A549 treated with Mapracorat at 1 μM for 4 hours (cell line): ENCODE results near the gene STX4. TPM values are rescaled to one million over a fixed set of nuclear protein-coding genes. Genes with fewer than 3 reads are reported as not detected.

ENCODE experiments used
- total RNA-seq: library from RNA; stranded (reverse); fragments of 200-300 nt; extraction: Qiagen RNA extraction; gene quantifications from 5 replicates; pipeline ENCODE4 v1.2.3, GENCODE V29; 2022

The STX4 gene
- total RNA-seq = 54.0 to 68.8 TPM (median 66.1 TPM) in 5 replicates

GRCh38 chr16:31032736-31033708 is at the start of gene STX4:
Gene STX4 (plus strand): TSS chr16:31033558. CDS start chr16:31033806, 248 bp downstream.

GRCh38 chr16:30984669-30985400 is 48.5 kb upstream of the STX4 start, which contains the start of gene HSD3B7:
Gene HSD3B7 (plus strand): TSS chr16:30985207. CDS start chr16:30985659, 452 bp downstream.

GRCh38 chr16:31010585-31011325 is 22.6 kb upstream of the STX4 start, which contains the start of gene STX1B:
Gene STX1B (minus strand): TSS chr16:31010638. CDS start chr16:31010396, 242 bp downstream.

GRCh38 chr16:31073970-31074813 is 40.8 kb downstream of the STX4 start, which contains the start of the genes ZNF646 and ZNF668:
Gene ZNF646 (plus strand): TSS chr16:31074422. CDS start chr16:31076325, 1,903 bp downstream.
Gene ZNF668 (minus strand): TSS chr16:31074240. CDS start chr16:31064459, 9,781 bp downstream.

GRCh38 chr16:31088459-31089183 is 55.3 kb downstream of the STX4 start, which contains the start of gene PRSS53:
Gene PRSS53 (minus strand): TSS chr16:31088943. CDS start chr16:31088809, 134 bp downstream.

Other genes starting within 250 kb of the STX4 start
- 15.7 to 18.8 TPM (median 18.0 TPM) in 5 replicates for gene ZNF629, start 246.4 kb upstream of the STX4 start, total RNA-seq
- gene BCL7C, start 139.5 kb upstream of the STX4 start, total RNA-seq = 25.8 to 42.7 TPM (median 40.6 TPM) in 5 replicates
- gene CTF1, start 136.9 kb upstream of the STX4 start, total RNA-seq = 0.11 to 0.39 TPM (median 0.15 TPM) in 5 replicates
- gene FBXL19, start 110.0 kb upstream of the STX4 start, total RNA-seq = 9.8 to 19.2 TPM (median 18.4 TPM) in 5 replicates
- gene ORAI3, start 84.5 kb upstream of the STX4 start, total RNA-seq = 11.3 to 15.8 TPM (median 13.8 TPM) in 5 replicates
- gene SETD1A, start 75.8 kb upstream of the STX4 start, total RNA-seq = 13.2 to 20.3 TPM (median 19.3 TPM) in 5 replicates
- gene HSD3B7, start 48.4 kb upstream of the STX4 start, total RNA-seq = 12.5 to 15.4 TPM (median 14.3 TPM) in 5 replicates
- gene STX1B, start 22.9 kb upstream of the STX4 start, total RNA-seq = 1.4 to 2.2 TPM (median 1.8 TPM) in 5 replicates
- gene ZNF668, start 40.7 kb downstream of the STX4 start, total RNA-seq = 12.0 to 20.9 TPM (median 15.2 TPM) in 5 replicates
- 8.0 to 11.9 TPM (median 10.5 TPM) in 5 replicates for gene ZNF646, start 40.9 kb downstream of the STX4 start, total RNA-seq
- gene PRSS53, start 55.4 kb downstream of the STX4 start, total RNA-seq = 0.97 to 2.7 TPM (median 1.8 TPM) in 5 replicates
- gene VKORC1, start 61.2 kb downstream of the STX4 start, total RNA-seq = 112 to 146 TPM (median 143 TPM) in 5 replicates
- 40.3 to 55.9 TPM (median 50.6 TPM) in 5 replicates for gene BCKDK, start 74.8 kb downstream of the STX4 start, total RNA-seq
- 40.3 to 51.0 TPM (median 45.0 TPM) in 5 replicates for gene KAT8, start 84.1 kb downstream of the STX4 start, total RNA-seq
- 1.1 to 2.2 TPM (median 1.5 TPM) in 5 replicates for gene PRSS8, start 102.2 kb downstream of the STX4 start, total RNA-seq
- 1.1 to 1.6 TPM (median 1.2 TPM) in 5 replicates for gene PRSS36, start 116.5 kb downstream of the STX4 start, total RNA-seq
- 503 to 575 TPM (median 524 TPM) in 5 replicates for gene FUS, start 146.6 kb downstream of the STX4 start, total RNA-seq
- gene PYCARD, start 169.2 kb downstream of the STX4 start, total RNA-seq = 24.2 to 43.2 TPM (median 37.4 TPM) in 5 replicates
- gene TRIM72, start 180.6 kb downstream of the STX4 start, total RNA-seq = 0.07 to 0.15 TPM (median 0.07 TPM) in 5 replicates
- not detected in 5 replicates for gene PYDC1, start 183.6 kb downstream of the STX4 start, total RNA-seq
- gene ITGAM, start 226.4 kb downstream of the STX4 start, total RNA-seq = 1.4 to 2.8 TPM (median 2.1 TPM) in 5 replicates